GM23338 (cell line): ENCODE measurements around the gene PAK4. TPM values are rescaled to one million over a fixed set of nuclear protein-coding genes. Genes with fewer than 3 reads are reported as not detected.

Experiments used
- ATAC-seq: fragments of 200-7000 bp; cut with Tn5 transposase; 3 replicates; pipeline ENCODE4 v1.9.1; 2020
- DNase-seq: peaks from one replicate; pipeline ENCODE4 v3.0.0-alpha.2; 2015; ENCODE audit warnings: low spot score
- H2AFZ ChIP-seq: fragments of 200-600 bp; sonication (generic); 2 replicates; pipeline ENCODE4 v1.8.0; 2016; ENCODE audit warnings: antibody characterized with exemption, mild to moderate bottlenecking, moderate library complexity
- H3F3A ChIP-seq: fragments of 200-600 bp; sonication (generic); replicated peaks from 2 replicates; pipeline ENCODE4 v1.8.0; 2017; ENCODE audit warnings: antibody characterized with exemption, mixed run types, low read depth
- H3K27ac ChIP-seq: fragments of 200-600 bp; sonication (generic); 2 replicates; pipeline ENCODE4 v1.6.1; 2016; ENCODE audit warnings: low read depth
- H3K27me3 ChIP-seq: fragments of 200-600 bp; sonication (generic); 2 replicates; pipeline ENCODE4 v1.8.0; 2016; ENCODE audit warnings: mild to moderate bottlenecking, mixed run types, moderate library complexity; ENCODE audit not compliant: insufficient read depth
- H3K36me3 ChIP-seq: fragments of 200-600 bp; sonication (generic); 2 replicates; pipeline ENCODE4 v1.8.0; 2016; ENCODE audit warnings: mild to moderate bottlenecking; ENCODE audit not compliant: insufficient read depth
- H3K4me1 ChIP-seq: fragments of 200-600 bp; sonication (generic); 2 replicates; pipeline ENCODE4 v1.8.0; 2016; ENCODE audit warnings: mild to moderate bottlenecking, moderate library complexity; ENCODE audit not compliant: insufficient read depth
- H3K4me2 ChIP-seq: fragments of 200-600 bp; sonication (generic); 2 replicates; pipeline ENCODE4 v1.7.1; 2017; ENCODE audit warnings: mixed run types
- H3K4me3 ChIP-seq: fragments of 200-600 bp; sonication (generic); 2 replicates; pipeline ENCODE4 v1.6.1; 2016; ENCODE audit warnings: mixed run types
- H3K79me2 ChIP-seq: fragments of 200-600 bp; sonication (generic); replicated peaks from 2 replicates; pipeline ENCODE4 v1.8.0; 2017; ENCODE audit warnings: mild to moderate bottlenecking; ENCODE audit not compliant: insufficient read depth
- H3K9me2 ChIP-seq: fragments of 200-600 bp; sonication (generic); 2 replicates; pipeline ENCODE4 v1.8.0; 2017; ENCODE audit not compliant: insufficient read depth
- H4K20me1 ChIP-seq: fragments of 200-600 bp; sonication (generic); replicated peaks from 2 replicates; pipeline ENCODE4 v1.8.0; 2017; ENCODE audit warnings: mild to moderate bottlenecking; ENCODE audit not compliant: insufficient read depth
- H3K27ac Mint-ChIP-seq: 2 replicates; pipeline ENCODE4 v1.8.0; 2020; ENCODE audit warnings: inconsistent platforms, mild to moderate bottlenecking, moderate library complexity, mixed read lengths
- H3K27me3 Mint-ChIP-seq: 3 replicates; pipeline ENCODE4 v1.8.0; 2022; ENCODE audit warnings: low read depth, mild to moderate bottlenecking, moderate library complexity, mixed read lengths, inconsistent platforms; ENCODE audit not compliant: insufficient read depth, poor library complexity
- H3K36me3 Mint-ChIP-seq: 3 replicates; pipeline ENCODE4 v1.8.0; 2021; ENCODE audit warnings: low read depth, mild to moderate bottlenecking, inconsistent platforms, moderate library complexity, mixed read lengths
- H3K4me1 Mint-ChIP-seq: 3 replicates; pipeline ENCODE4 v1.8.0; 2020; ENCODE audit warnings: mild to moderate bottlenecking, inconsistent platforms, mixed read lengths
- H3K4me3 Mint-ChIP-seq: 3 replicates; pipeline ENCODE4 v1.8.0; 2021; ENCODE audit warnings: moderate library complexity, mild to moderate bottlenecking, inconsistent platforms, mixed read lengths
- H3K9me3 Mint-ChIP-seq: 3 replicates; pipeline ENCODE4 v1.8.0; 2020; ENCODE audit warnings: moderate library complexity, mild to moderate bottlenecking, inconsistent platforms, mixed read lengths
- CREB1 ChIP-seq: fragments of 250-450 bp; sonication (Bioruptor Pico); IDR thresholded peaks from 2 replicates; pipeline ENCODE4 v1.5.0; 2020; ENCODE audit warnings: low read depth, mild to moderate bottlenecking, moderate library complexity
- ETS1 ChIP-seq: IDR thresholded peaks from 2 replicates; pipeline ENCODE4 v1.6.1; 2016; ENCODE audit warnings: antibody characterized with exemption
- EZH2 ChIP-seq: fragments of 200-600 bp; sonication (generic); IDR thresholded peaks from one replicate; pipeline ENCODE4 v1.8.0; 2017; ENCODE audit warnings: antibody characterized with exemption, mild to moderate bottlenecking, low read depth; ENCODE audit not compliant: unreplicated experiment
- EZH2phosphoT487 ChIP-seq: fragments of 200-600 bp; sonication (generic); IDR thresholded peaks from one replicate; pipeline ENCODE4 v1.8.1; 2018; ENCODE audit warnings: antibody characterized with exemption; ENCODE audit not compliant: unreplicated experiment
- JUNB ChIP-seq: IDR thresholded peaks from one replicate; pipeline ENCODE4 v1.6.1; 2016; ENCODE audit warnings: antibody characterized with exemption; ENCODE audit not compliant: unreplicated experiment
- NANOG ChIP-seq: IDR thresholded peaks from 2 replicates; pipeline ENCODE4 v1.6.1; 2016; ENCODE audit warnings: antibody characterized with exemption, borderline replicate concordance
- POLR2AphosphoS5 ChIP-seq: IDR thresholded peaks from 2 replicates; pipeline ENCODE4 v1.6.1; 2016; ENCODE audit warnings: antibody characterized with exemption, low read depth
- STAT1 ChIP-seq: IDR thresholded peaks from one replicate; pipeline ENCODE4 v1.6.1; 2016; ENCODE audit warnings: antibody characterized with exemption; ENCODE audit not compliant: unreplicated experiment
- ZNF114 ChIP-seq: fragments of 250-450 bp; sonication (Bioruptor Pico); IDR thresholded peaks from 2 replicates; pipeline ENCODE4 v1.5.0; 2020; ENCODE audit warnings: mild to moderate bottlenecking, moderate library complexity
- ZNF331 ChIP-seq: fragments of 250-450 bp; sonication (Bioruptor Pico); IDR thresholded peaks from 2 replicates; pipeline ENCODE4 v1.5.0; 2020; ENCODE audit warnings: low read depth, mild to moderate bottlenecking, moderate library complexity
- polyA plus RNA-seq: library from polyadenylated mRNA; unstranded; fragments of >200 nt; fragmentation: Nextera tagmentation; extraction: Ambion mirVana; gene quantifications from 2 replicates; pipeline ENCODE4 v1.2.1, GENCODE V29; 2016
- total RNA-seq: library from RNA; depleted of rRNA; stranded (reverse); fragments of >200 nt; shearing (Covaris generic); gene quantifications from 2 replicates; pipeline ENCODE4 v1.2.3, GENCODE V29; 2014
- TF ChIP-seq, protein P1 (sequence below): fragments of 250-450 bp; sonication (Bioruptor Pico); IDR thresholded peaks from 2 replicates; pipeline ENCODE4 v1.5.0; 2020; ENCODE audit warnings: mild to moderate bottlenecking, moderate library complexity
- TF ChIP-seq, protein P2 (sequence below), 2 experiments: fragments of 200-600 bp in 1 of 2; sonication (generic) in 1 of 2; conservative IDR thresholded peaks; 2 replicates each; pipeline versions ENCODE4 v1.5.1 to v1.6.1; 2016 to 2017; ENCODE audit warnings: antibody characterized with exemption in 2 of 2, low read depth in 2 of 2, mild to moderate bottlenecking in 2 of 2, moderate library complexity in 1 of 2

PAK4 gene
- total and polyA plus RNA-seq, 2 experiments from 2014 or later, result 28.7 to 35.4 TPM

DNA sequence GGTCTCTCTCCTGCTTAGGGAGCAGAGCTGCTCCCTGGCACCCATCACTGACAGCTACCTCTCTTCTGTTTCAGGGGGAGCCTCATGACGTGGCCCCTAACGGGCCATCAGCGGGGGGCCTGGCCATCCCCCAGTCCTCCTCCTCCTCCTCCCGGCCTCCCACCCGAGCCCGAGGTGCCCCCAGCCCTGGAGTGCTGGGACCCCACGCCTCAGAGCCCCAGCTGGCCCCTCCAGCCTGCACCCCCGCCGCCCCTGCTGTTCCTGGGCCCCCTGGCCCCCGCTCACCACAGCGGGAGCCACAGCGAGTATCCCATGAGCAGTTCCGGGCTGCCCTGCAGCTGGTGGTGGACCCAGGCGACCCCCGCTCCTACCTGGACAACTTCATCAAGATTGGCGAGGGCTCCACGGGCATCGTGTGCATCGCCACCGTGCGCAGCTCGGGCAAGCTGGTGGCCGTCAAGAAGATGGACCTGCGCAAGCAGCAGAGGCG, 48.0 kb downstream of the PAK4 start:
- H3F3A ChIP-seq, result no peaks in the 10 kb centered on the region
- Mint-ChIP-seq H3K36me3 (peaks cover 5% of the 10 kb centered on the region; the same call in 2 of the 3 replicates), H3K27ac (no peak overlapping the region), H3K27me3 (peaks cover 2% of the 10 kb centered on the region), H3K4me1 (peaks cover 7% of the 10 kb centered on the region), H3K9me3 (no peaks in the 10 kb centered on the region), H3K4me3 (no peak overlapping the region)
- H3K27ac ChIP-seq, result no peak overlapping the region
- no peak for ATAC-seq
- no peak overlapping the region for H3K4me3 ChIP-seq
- H3K79me2 ChIP-seq, result no peaks in the 10 kb centered on the region
- no peaks in the 10 kb centered on the region; the same call in 1 of the 2 replicates for H3K36me3 ChIP-seq
- no peak overlapping the region for H3K4me2 ChIP-seq
- peaks cover 2% of the 10 kb centered on the region; the same call in 1 of the 2 replicates for H3K4me1 ChIP-seq
- H3K27me3 ChIP-seq, result no peaks in the 10 kb centered on the region
- no peak for DNase-seq
- no peaks in the 10 kb centered on the region for H3K9me2 ChIP-seq
- H2AFZ ChIP-seq, result no peak overlapping the region
- no peak for TF ChIP-seq ZNF114 (CRISPR knock-in tag)
- no peak for TF ChIP-seq EZH2
- no peak for TF ChIP-seq ETS1
- H4K20me1 ChIP-seq, result no peaks in the 10 kb centered on the region; the same call in 1 of the 2 replicates

DNA sequence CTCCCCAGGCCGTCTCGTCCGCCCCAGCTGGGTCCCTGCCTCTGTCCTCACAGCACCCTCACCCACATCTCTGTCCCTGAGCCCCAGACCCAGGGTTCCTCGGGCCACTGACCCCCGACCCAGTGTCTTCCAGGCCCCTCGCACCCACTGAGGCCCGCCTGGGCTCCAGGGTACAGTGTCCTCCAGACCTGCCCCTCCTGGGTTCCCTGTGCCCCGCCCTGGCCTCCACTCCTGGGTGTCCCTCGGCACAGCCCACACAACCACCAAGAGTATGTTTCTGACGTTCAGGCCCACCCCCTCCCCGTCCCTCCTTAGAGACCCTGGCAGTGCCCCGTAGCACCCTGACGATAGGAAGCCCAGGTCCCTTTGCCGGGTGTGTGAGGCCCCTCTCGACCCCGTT, 48.6 kb downstream of the PAK4 start:
- Mint-ChIP-seq H3K9me3 (no peaks in the 10 kb centered on the region), H3K36me3 (peaks cover 1% of the 10 kb centered on the region; the same call in 2 of the 3 replicates), H3K27ac (no peak overlapping the region), H3K27me3 (peaks cover 2% of the 10 kb centered on the region), H3K4me3 (no peak overlapping the region), H3K4me1 (peaks cover under 1% of the 10 kb centered on the region; the same call in 2 of the 3 replicates)
- no peak overlapping the region for H3K4me3 ChIP-seq
- H3K27me3 ChIP-seq, result no peaks in the 10 kb centered on the region
- H3K4me2 ChIP-seq, result no peak overlapping the region
- no peaks in the 10 kb centered on the region for H3K79me2 ChIP-seq
- no peaks in the 10 kb centered on the region for H3K9me2 ChIP-seq
- ATAC-seq (no peak), DNase-seq (no peak)
- H3F3A ChIP-seq, result no peaks in the 10 kb centered on the region
- no peaks in the 10 kb centered on the region for H3K4me1 ChIP-seq
- H2AFZ ChIP-seq, result no peak overlapping the region
- H3K27ac ChIP-seq, result no peak overlapping the region
- no peaks in the 10 kb centered on the region; the same call in 1 of the 2 replicates for H3K36me3 ChIP-seq
- H4K20me1 ChIP-seq, result no peaks in the 10 kb centered on the region; the same call in 1 of the 2 replicates
- TF ChIP-seq ZNF331 (CRISPR knock-in tag) (no peak), ZNF114 (CRISPR knock-in tag) (no peak), NANOG (no peak), EZH2phosphoT487 (no peak), POLR2AphosphoS5 (no peak), JUNB (no peak), STAT1 (no peak), EZH2 (no peak), CREB1 (CRISPR knock-in tag) (no peak)
- TF ChIP-seq, protein P1, sequence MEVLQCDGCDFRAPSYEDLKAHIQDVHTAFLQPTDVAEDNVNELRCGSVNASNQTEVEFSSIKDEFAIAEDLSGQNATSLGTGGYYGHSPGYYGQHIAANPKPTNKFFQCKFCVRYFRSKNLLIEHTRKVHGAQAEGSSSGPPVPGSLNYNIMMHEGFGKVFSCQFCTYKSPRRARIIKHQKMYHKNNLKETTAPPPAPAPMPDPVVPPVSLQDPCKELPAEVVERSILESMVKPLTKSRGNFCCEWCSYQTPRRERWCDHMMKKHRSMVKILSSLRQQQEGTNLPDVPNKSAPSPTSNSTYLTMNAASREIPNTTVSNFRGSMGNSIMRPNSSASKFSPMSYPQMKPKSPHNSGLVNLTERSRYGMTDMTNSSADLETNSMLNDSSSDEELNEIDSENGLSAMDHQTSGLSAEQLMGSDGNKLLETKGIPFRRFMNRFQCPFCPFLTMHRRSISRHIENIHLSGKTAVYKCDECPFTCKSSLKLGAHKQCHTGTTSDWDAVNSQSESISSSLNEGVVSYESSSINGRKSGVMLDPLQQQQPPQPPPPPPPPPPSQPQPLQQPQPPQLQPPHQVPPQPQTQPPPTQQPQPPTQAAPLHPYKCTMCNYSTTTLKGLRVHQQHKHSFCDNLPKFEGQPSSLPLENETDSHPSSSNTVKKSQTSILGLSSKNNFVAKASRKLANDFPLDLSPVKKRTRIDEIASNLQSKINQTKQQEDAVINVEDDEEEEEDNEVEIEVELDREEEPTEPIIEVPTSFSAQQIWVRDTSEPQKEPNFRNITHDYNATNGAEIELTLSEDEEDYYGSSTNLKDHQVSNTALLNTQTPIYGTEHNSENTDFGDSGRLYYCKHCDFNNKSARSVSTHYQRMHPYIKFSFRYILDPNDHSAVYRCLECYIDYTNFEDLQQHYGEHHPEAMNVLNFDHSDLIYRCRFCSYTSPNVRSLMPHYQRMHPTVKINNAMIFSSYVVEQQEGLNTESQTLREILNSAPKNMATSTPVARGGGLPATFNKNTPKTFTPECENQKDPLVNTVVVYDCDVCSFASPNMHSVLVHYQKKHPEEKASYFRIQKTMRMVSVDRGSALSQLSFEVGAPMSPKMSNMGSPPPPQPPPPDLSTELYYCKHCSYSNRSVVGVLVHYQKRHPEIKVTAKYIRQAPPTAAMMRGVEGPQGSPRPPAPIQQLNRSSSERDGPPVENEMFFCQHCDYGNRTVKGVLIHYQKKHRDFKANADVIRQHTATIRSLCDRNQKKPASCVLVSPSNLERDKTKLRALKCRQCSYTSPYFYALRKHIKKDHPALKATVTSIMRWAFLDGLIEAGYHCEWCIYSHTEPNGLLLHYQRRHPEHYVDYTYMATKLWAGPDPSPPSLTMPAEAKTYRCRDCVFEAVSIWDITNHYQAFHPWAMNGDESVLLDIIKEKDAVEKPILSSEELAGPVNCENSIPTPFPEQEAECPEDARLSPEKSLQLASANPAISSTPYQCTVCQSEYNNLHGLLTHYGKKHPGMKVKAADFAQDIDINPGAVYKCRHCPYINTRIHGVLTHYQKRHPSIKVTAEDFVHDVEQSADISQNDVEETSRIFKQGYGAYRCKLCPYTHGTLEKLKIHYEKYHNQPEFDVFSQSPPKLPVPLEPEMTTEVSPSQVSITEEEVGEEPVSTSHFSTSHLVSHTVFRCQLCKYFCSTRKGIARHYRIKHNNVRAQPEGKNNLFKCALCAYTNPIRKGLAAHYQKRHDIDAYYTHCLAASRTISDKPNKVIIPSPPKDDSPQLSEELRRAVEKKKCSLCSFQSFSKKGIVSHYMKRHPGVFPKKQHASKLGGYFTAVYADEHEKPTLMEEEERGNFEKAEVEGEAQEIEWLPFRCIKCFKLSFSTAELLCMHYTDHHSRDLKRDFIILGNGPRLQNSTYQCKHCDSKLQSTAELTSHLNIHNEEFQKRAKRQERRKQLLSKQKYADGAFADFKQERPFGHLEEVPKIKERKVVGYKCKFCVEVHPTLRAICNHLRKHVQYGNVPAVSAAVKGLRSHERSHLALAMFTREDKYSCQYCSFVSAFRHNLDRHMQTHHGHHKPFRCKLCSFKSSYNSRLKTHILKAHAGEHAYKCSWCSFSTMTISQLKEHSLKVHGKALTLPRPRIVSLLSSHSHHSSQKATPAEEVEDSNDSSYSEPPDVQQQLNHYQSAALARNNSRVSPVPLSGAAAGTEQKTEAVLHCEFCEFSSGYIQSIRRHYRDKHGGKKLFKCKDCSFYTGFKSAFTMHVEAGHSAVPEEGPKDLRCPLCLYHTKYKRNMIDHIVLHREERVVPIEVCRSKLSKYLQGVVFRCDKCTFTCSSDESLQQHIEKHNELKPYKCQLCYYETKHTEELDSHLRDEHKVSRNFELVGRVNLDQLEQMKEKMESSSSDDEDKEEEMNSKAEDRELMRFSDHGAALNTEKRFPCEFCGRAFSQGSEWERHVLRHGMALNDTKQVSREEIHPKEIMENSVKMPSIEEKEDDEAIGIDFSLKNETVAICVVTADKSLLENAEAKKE, result no peak
- TF ChIP-seq, protein P2, sequence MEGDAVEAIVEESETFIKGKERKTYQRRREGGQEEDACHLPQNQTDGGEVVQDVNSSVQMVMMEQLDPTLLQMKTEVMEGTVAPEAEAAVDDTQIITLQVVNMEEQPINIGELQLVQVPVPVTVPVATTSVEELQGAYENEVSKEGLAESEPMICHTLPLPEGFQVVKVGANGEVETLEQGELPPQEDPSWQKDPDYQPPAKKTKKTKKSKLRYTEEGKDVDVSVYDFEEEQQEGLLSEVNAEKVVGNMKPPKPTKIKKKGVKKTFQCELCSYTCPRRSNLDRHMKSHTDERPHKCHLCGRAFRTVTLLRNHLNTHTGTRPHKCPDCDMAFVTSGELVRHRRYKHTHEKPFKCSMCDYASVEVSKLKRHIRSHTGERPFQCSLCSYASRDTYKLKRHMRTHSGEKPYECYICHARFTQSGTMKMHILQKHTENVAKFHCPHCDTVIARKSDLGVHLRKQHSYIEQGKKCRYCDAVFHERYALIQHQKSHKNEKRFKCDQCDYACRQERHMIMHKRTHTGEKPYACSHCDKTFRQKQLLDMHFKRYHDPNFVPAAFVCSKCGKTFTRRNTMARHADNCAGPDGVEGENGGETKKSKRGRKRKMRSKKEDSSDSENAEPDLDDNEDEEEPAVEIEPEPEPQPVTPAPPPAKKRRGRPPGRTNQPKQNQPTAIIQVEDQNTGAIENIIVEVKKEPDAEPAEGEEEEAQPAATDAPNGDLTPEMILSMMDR (conservative IDR thresholded peaks at IDR 0.05; ENCODE audit: low read depth in 2 of 2), result no peak
